ENCODE results near the gene NPHP4.

DNA sequence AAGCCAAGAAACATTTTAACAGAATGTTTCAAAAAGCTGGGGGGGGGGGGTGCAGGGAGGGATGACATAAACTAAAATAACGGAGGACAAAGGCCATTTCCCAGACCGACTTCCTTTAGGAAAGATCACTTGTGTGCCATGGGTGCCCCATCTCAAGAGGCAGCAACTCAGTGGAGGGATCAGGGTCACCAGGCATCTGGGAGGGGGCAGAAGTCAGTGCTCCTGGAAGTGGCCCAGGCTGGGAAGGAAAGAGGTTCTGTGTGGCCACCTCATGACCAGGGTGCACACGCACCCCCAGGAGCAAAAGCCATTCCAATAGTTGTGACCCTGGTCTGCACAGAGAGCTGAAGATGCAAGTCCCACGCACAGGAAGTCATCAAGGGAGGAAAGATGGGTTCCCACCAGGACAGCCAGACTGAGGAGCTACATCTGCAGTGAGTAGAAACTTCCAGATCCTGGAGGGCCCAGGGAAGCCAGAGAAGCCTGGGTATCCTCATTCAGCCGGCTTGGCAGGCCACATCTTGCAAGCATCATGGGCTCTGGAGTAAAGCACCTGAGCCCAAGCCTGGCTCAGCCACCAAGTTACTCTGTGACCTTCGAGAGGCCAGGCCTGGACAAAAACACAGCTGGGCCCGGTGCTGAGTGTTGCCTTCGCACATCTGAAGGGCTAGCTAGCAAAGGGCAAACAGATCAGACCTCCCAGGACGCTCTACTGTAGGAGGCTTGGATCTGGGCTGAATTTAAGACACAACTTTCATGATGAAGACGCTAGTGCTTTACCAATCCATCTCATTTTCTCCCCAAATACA lies 36.0 kb downstream of the NPHP4 start:
- TF ChIP-seq, protein P1, sequence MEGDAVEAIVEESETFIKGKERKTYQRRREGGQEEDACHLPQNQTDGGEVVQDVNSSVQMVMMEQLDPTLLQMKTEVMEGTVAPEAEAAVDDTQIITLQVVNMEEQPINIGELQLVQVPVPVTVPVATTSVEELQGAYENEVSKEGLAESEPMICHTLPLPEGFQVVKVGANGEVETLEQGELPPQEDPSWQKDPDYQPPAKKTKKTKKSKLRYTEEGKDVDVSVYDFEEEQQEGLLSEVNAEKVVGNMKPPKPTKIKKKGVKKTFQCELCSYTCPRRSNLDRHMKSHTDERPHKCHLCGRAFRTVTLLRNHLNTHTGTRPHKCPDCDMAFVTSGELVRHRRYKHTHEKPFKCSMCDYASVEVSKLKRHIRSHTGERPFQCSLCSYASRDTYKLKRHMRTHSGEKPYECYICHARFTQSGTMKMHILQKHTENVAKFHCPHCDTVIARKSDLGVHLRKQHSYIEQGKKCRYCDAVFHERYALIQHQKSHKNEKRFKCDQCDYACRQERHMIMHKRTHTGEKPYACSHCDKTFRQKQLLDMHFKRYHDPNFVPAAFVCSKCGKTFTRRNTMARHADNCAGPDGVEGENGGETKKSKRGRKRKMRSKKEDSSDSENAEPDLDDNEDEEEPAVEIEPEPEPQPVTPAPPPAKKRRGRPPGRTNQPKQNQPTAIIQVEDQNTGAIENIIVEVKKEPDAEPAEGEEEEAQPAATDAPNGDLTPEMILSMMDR (IDR thresholded peaks at IDR 0.05; ENCODE audit: low read length), result no peak
- TF ChIP-seq EZH2 (optimal IDR thresholded peaks at IDR 0.05; ENCODE audit: low read depth, low read length), result no peak

Measured in MM.1S (cell line).